GM18870 (cell line): ENCODE measurements around the gene SH3GLB1.

ENCODE experiments used
- ATAC-seq: cut with Tn5 transposase; IDR thresholded peaks from one replicate; pipeline ENCODE4 v1.9.1; 2021; ENCODE audit warnings: moderate library complexity; ENCODE audit not compliant: unreplicated experiment

Gene SH3GLB1

DNA sequence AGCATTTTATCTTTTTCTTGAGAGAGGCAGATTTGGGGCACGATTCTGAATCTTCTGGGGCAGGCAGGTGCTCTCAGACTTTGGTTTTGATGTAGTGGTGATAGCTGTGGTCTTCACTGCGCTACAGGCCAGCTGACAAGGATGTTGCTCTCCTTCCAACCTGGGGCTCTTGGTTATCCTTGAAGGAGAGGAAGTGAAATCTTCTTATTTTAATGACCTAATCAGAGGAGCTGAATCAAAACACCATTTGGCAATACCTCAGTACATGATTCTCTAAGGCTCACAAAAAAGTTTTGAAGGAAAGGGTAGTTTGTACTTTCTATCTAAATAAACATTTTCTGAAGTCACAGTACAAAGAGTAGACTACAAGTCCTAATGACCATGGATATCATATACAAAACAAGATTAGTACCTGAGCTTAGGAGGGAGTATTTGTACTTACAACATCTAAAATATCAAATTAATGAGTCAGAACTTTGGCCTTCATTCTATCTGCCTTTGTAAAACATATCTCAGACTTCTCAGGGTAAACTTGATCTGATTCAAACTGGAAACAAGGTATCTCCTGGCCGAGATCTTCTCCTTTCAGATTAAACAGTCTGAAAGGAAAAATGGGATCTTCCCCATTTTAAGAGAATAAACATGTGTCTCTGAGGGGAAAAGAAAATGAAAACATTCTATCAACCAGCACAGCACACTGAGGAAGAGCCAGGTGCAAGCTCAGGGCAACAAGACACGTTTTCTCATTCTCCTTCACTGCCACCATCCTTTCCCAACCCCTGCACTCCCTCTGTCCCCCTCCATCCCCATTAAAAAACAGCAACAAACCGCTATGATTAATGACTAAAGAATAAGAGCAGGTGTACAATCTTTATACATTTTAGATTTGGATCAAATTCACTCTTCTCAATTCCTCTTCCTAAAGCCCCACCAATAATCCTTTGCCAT lies 69.2 kb downstream of the SH3GLB1 start:
- no peak for ATAC-seq

GRCh38 chr1:86774305-86775295 lies 70.2 kb downstream of the SH3GLB1 start:
- peak; percentile 95 for ATAC-seq

GRCh38 chr1:86775395-86775794 lies 71.0 kb downstream of the SH3GLB1 start:
- ATAC-seq = no peak

DNA sequence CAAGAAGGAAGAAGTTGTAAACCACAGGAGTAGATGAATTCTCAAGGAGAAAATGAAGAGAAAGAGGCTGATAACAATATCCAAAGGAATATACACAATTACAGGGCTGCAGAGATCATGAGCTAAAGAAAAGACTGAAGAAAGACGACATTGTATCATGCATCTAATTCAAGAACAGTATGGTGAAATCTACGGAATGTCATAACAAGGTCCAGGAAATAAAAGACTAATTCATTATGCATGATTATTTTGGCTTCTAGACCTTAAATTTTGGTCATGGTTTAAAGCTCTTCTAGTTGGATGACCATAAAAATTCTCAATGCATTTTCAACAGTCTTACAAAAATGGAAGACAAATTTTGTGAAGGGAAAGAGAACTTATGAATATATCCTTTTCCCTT lies 71.7 kb downstream of the SH3GLB1 start:
- no peak for ATAC-seq

- ATAC-seq = no peak
Measured at GRCh38 chr1:86778569-86779239, 74.3 kb downstream of the SH3GLB1 start.

GRCh38 chr1:86779308-86780191 lies 75.2 kb downstream of the SH3GLB1 start:
- ATAC-seq = no peak

DNA sequence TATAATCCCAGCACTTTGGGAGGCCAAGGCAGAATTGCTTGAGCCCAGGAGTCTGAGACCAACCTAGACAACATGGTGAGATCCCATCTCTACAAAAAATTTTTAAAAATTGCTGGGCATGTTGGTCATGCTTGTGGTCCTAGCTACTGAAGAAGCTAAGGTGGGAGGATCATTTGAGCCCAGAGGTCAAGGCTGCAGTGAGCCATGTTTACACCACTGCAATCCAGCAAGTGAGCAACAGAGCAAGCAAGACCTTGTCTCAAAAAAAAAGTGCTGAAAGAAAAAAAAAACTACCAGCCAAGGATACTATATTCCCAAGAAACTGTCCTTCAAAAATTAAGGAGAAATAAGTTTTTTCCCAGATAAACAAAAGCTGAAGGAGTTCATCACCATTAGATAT lies 78.1 kb downstream of the SH3GLB1 start:
- no peak for ATAC-seq

DNA sequence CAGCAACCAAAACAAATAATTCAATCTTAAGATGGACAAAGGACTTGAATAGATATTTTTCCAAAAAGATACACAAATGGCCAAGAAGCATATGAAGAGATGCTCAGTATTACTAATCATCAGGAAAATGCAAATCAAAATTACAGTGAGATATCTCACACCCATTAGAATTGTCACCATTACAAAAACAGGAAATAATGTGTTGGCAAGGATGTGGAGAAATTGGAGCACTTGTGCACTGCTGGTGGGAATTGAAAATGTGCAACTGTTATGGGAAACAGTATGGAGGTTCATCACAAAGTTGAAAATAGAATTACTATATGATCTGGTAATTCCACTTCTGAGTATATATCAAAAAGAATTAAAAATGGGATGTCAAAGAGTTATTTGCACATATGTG lies 83.2 kb downstream of the SH3GLB1 start:
- no peak for ATAC-seq

DNA sequence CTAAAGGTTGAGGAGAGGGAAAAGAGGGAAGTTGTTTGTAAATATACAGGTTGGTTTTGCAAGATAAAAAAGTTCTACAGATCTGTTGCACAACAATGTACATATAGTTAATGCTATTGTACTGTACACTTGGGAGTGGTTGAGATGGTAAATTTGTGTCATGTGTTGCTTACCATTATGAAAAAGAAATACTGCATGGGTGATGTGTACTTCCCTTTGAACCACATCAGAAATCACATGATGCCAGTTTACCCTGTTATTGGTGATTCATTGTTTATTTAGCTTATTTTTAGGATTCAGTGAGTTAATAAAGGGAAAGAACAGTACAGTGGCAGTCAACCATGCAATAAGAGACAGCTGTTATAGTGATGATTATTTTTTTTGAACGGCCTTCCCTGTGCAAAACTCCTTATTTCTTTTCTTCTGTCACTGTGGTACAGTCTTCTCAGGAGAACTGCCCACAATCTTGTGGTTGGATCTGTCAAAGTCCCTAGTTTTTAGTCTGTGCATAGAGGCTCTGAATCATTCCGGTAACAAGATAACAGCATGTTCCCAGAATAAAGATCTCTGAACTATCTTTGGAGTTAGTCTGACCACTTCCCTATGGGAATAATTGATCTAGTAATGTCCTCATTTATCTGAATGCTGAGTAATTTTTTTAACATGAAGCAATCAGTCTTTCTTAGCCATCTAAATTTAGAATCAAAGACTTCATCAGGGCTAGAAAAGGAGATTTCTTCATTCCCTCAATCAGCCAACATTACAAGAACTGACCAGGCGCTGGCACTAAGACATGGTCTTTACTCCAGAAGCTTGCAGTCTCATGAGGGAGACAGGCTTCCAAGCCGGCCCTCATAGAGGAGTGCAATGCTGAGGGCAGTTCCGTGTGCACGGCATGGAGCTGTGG lies 84.2 kb downstream of the SH3GLB1 start:
- ATAC-seq = no peak

- no peak for ATAC-seq
Measured at GRCh38 chr1:86795316-86795715, 90.9 kb downstream of the SH3GLB1 start.
